Endodermal cell (in vitro differentiated cells): ENCODE results near the gene OBSCN. TPM values are rescaled to one million over a fixed set of nuclear protein-coding genes. Genes with fewer than 3 reads are reported as not detected.

ENCODE experiments used
- DNase-seq: peaks from one replicate; pipeline ENCODE4 v3.0.0-alpha.2; 2017
- H3K27ac ChIP-seq: 2 replicates; pipeline ENCODE4 v1.5.1; 2013; ENCODE audit warnings: mild to moderate bottlenecking, low read depth, low read length, moderate library complexity
- H3K27me3 ChIP-seq: 2 replicates; pipeline ENCODE4 v1.6.1; 2013; ENCODE audit warnings: mild to moderate bottlenecking, low read length, moderate library complexity; ENCODE audit not compliant: insufficient read depth, control insufficient read depth, poor library complexity, severe bottlenecking
- H3K36me3 ChIP-seq: 2 replicates; pipeline ENCODE4 v1.7.0; 2013; ENCODE audit warnings: mild to moderate bottlenecking, low read length, moderate library complexity; ENCODE audit not compliant: control insufficient read depth, insufficient read depth
- H3K4me1 ChIP-seq: one replicate; pipeline ENCODE4 v1.7.0; 2013; ENCODE audit warnings: low read length; ENCODE audit not compliant: control insufficient read depth, insufficient read depth
- H3K4me3 ChIP-seq: 2 replicates; pipeline ENCODE4 v1.5.1; 2013; ENCODE audit warnings: mild to moderate bottlenecking, low read length, moderate library complexity
- H3K9ac ChIP-seq: 2 replicates; pipeline ENCODE4 v1.6.1; 2013; ENCODE audit warnings: mild to moderate bottlenecking, low read length, moderate library complexity; ENCODE audit not compliant: poor library complexity, severe bottlenecking; ENCODE audit errors: extremely low read depth
- H3K9me3 ChIP-seq: 2 replicates; pipeline ENCODE4 v1.6.1; 2013; ENCODE audit warnings: mild to moderate bottlenecking, low read length, moderate library complexity; ENCODE audit not compliant: control insufficient read depth
- H3K27ac Mint-ChIP-seq: 2 replicates; pipeline ENCODE4 v1.8.0; 2020; ENCODE audit warnings: mixed read lengths
- H3K27me3 Mint-ChIP-seq: 2 replicates; pipeline ENCODE4 v1.8.0; 2021; ENCODE audit warnings: mild to moderate bottlenecking, mixed read lengths; ENCODE audit not compliant: insufficient read depth
- H3K36me3 Mint-ChIP-seq: 2 replicates; pipeline ENCODE4 v1.8.0; 2020; ENCODE audit warnings: low read depth, mixed read lengths
- H3K4me1 Mint-ChIP-seq: 2 replicates; pipeline ENCODE4 v1.8.0; 2020; ENCODE audit warnings: mixed read lengths
- H3K4me3 Mint-ChIP-seq: 2 replicates; pipeline ENCODE4 v1.8.0; 2020; ENCODE audit warnings: mild to moderate bottlenecking, moderate library complexity, mixed read lengths
- H3K9me3 Mint-ChIP-seq: 2 replicates; pipeline ENCODE4 v1.8.0; 2020; ENCODE audit warnings: mild to moderate bottlenecking, mixed read lengths
- WGBS, 2 experiments: methylation state at CpG; one replicate each; pipeline versions ENCODE4 v1.1.5 to v1.1.7; 2013; ENCODE audit warnings: missing lambda C conversion rate in 2 of 2, mixed read lengths in 1 of 2; ENCODE audit not compliant: insufficient coverage in 1 of 2, insufficient read length in 1 of 2; 5-methylcytosine and 5-hydroxymethylcytosine counted together
- total RNA-seq, 2 donors: library from RNA; stranded (reverse); fragmentation: NEBNext Ultra II Directional in 1 of 2; extraction: Animal tissue kit (Norgen Biotek cat#: 25700) in 1 of 2; gene quantifications; 2 replicates in 1 of 2; 3 replicates in 1 of 2; pipeline ENCODE4 v1.2.1, GENCODE V29; 2021
- TF ChIP-seq, protein P1 (sequence below): fragments of 200-600 bp; sonication (generic); conservative IDR thresholded peaks from 2 replicates; pipeline ENCODE4 v1.5.0; 2021; ENCODE audit warnings: antibody characterized with exemption, mild to moderate bottlenecking

Gene OBSCN
- total RNA-seq, 2 donors from 2014 or later = 53.7 to 68.9 TPM

DNA sequence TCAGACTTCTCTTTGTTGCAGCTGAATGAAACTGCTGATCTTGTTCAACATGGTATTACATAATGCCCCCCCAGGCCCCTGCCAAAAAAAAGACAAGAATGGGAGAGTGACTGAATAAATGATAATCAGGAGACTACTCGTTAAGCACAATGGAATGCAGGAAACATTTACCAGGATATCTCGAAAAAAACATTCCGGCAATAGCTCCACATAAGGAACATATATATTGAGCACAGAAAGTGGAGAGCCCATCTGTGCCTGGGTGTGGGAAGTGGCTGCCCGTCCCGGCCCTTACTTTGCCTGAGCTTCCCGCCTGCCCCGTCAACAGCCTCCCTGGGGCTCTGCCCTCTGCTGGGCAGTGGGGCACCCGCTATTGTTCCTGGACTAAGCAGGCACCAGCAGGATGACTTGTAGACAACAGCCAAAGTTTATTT, 185.4 kb downstream of the OBSCN start:
- Histone ChIP-seq H3K9me3 (no peaks in the 10 kb centered on the region), H3K27ac (no peak overlapping the region), H3K27me3 (no peaks in the 10 kb centered on the region), H3K4me1 (no peaks in the 10 kb centered on the region), H3K4me3 (no peak overlapping the region), H3K9ac (no peak overlapping the region), H3K36me3 (peaks cover 27% of the 10 kb centered on the region)
- Mint-ChIP-seq H3K27ac (no peak overlapping the region), H3K36me3 (peaks cover 35% of the 10 kb centered on the region), H3K27me3 (no peaks in the 10 kb centered on the region), H3K9me3 (no peaks in the 10 kb centered on the region), H3K4me1 (peaks cover 6% of the 10 kb centered on the region), H3K4me3 (no peak overlapping the region)
- DNase-seq = peak; percentile 74
- TF ChIP-seq, protein P1, sequence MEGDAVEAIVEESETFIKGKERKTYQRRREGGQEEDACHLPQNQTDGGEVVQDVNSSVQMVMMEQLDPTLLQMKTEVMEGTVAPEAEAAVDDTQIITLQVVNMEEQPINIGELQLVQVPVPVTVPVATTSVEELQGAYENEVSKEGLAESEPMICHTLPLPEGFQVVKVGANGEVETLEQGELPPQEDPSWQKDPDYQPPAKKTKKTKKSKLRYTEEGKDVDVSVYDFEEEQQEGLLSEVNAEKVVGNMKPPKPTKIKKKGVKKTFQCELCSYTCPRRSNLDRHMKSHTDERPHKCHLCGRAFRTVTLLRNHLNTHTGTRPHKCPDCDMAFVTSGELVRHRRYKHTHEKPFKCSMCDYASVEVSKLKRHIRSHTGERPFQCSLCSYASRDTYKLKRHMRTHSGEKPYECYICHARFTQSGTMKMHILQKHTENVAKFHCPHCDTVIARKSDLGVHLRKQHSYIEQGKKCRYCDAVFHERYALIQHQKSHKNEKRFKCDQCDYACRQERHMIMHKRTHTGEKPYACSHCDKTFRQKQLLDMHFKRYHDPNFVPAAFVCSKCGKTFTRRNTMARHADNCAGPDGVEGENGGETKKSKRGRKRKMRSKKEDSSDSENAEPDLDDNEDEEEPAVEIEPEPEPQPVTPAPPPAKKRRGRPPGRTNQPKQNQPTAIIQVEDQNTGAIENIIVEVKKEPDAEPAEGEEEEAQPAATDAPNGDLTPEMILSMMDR = peak; percentile 68
- 60 to 91% methylated on average over 1 to 8 of the region's 8 CpGs for WGBS, 2 experiments

DNA sequence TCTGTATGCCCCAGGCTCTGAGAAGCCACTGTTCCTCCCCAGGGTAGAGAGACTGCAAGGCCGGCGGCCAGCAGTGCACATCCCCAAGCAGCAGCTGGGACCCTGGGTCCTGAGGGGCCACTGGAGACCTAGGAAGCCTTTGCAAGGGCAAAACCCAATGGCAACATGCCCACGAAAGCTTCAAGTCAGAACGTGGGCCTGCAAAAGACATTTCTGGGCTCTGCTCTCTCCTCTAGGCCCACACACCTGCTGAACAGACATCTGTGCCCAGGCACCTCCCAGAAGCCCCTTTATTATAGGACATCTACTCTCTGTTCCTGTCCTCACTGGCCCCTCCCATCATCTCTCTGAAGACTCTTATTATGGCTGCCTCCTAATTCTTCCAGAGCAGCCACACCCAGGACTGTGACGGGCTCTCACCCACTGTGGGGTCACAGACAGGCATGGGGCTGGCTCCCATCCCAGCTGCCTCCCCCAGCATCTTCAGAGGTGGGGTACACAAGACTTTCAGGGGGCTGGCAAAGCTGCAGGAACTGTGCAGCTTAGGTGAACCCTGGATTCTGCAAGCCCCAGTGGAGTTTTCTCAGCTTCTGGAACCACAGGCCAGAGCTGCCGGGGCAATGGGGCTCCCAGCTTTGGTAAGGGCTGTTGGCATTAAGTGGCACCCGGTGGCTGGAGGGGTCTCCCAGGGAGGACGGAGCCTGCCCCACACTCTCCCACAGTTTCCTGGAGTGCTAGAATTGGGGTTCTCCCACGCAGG, 186.1 kb downstream of the OBSCN start:
- DNase-seq = no peak
- peaks cover 6% of the 10 kb centered on the region for H3K4me1 Mint-ChIP-seq
- H3K27me3 Mint-ChIP-seq = no peaks in the 10 kb centered on the region
- no peaks in the 10 kb centered on the region for H3K9me3 ChIP-seq
- peaks cover 27% of the 10 kb centered on the region for H3K36me3 ChIP-seq
- no peak overlapping the region for H3K9ac ChIP-seq
- no peaks in the 10 kb centered on the region for H3K27me3 ChIP-seq
- H3K4me3 ChIP-seq = no peak overlapping the region
- WGBS, 2 experiments = 89 to 90% methylated on average over 7 to 9 of the region's 9 CpGs
- H3K4me3 Mint-ChIP-seq = no peak overlapping the region
- TF ChIP-seq, protein P1 = no peak
- no peaks in the 10 kb centered on the region for H3K9me3 Mint-ChIP-seq
- no peaks in the 10 kb centered on the region for H3K4me1 ChIP-seq
- no peak overlapping the region for H3K27ac ChIP-seq
- peaks cover 38% of the 10 kb centered on the region for H3K36me3 Mint-ChIP-seq
- H3K27ac Mint-ChIP-seq = no peak overlapping the region

DNA sequence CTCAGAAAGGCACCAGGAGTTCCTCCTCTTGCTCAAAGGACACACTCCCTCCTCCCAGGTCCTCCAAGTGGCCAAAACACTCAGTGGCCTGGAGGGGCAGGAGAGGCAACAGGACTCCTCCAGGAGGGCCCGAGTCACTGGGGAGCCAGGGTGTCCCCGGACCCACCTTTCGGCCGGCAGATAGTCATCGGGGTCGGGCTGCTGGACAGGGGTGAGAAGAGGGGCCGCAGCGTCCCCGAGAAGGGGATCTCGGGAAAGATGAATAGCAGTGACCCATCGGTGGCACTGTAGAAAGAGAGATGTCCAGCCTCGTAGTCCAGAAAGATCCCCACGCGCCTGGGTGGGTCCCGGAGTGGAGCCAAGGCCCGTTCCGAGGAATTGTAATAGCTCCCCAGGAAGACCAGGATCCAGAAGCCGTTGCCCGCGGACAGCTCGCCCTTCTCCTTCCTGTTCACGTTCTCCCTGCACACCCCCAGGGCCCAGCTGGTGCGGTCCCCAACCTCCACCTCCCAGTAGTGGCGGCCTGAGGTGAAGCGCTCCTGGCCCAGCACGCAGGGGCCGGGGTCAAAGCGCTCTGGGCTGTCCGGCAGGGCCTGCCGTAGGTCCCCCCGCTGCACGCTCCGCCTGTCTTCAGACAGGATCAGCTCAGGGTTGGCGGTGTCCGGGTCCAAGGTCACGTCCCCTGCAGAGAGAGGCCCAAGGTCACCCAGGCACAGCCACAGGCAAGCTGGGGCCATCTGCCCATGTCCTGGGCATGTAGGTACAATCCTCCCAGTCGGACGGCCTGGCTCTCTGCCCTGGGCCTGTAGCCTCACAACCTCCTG, 186.9 kb downstream of the OBSCN start:
- Mint-ChIP-seq H3K36me3 (peaks cover 42% of the 10 kb centered on the region), H3K27me3 (no peaks in the 10 kb centered on the region), H3K27ac (no peak overlapping the region), H3K4me3 (no peak overlapping the region), H3K9me3 (no peaks in the 10 kb centered on the region), H3K4me1 (peaks cover 6% of the 10 kb centered on the region)
- Histone ChIP-seq H3K27me3 (no peaks in the 10 kb centered on the region), H3K9ac (no peak overlapping the region), H3K36me3 (peaks cover 27% of the 10 kb centered on the region), H3K4me3 (no peak overlapping the region), H3K27ac (no peak overlapping the region), H3K9me3 (no peaks in the 10 kb centered on the region), H3K4me1 (no peaks in the 10 kb centered on the region)
- 96 to 97% methylated on average over 28 to 38 of the region's 38 CpGs for WGBS, 2 experiments
- TF ChIP-seq, protein P1 = no peak
- DNase-seq = no peak
